Stimulated activated CD4-positive, alpha-beta T cell treated with anti-CD3 and anti-CD28 coated beads, TNF-alpha, amount 100 ng/mL, for 1 hour (primary cell): Measurements from ENCODE around the gene KRT77.
"Not testable (repeated sequence)": the region's sequence is repeated elsewhere in the genome, so short reads cannot be mapped to it uniquely, and the experiment has no call there.

Experiments
- DNase-seq, 3 donors: peaks; one replicate each; pipeline ENCODE4 v3.0.0-alpha.2; 2020; ENCODE audit warnings: low read depth in 3 of 3, low spot score in 1 of 3

The KRT77 gene

GRCh38 chr12:52703424-52703823, at the start of gene KRT77:
KRT77 (minus strand) TSS chr12:52703524; CDS start chr12:52703434, 90 bp downstream.
- DNase-seq: no peak

GRCh38 chr12:52752516-52752915, 49.2 kb upstream of the KRT77 start:
- DNase-seq: no peak

- no peak for DNase-seq
Observed at GRCh38 chr12:52751795-52752194, 48.5 kb upstream of the KRT77 start.

GRCh38 chr12:52750532-52750931, 47.2 kb upstream of the KRT77 start:
- not testable (repeated sequence) for DNase-seq

- DNase-seq: no peak
Observed at GRCh38 chr12:52749827-52750226, 46.5 kb upstream of the KRT77 start.

- DNase-seq: no peak
Observed at GRCh38 chr12:52748578-52748977, 45.3 kb upstream of the KRT77 start.

GRCh38 chr12:52745554-52745953, 42.2 kb upstream of the KRT77 start:
- DNase-seq: no peak

- no peak for DNase-seq
Observed at GRCh38 chr12:52744493-52745156, 41.3 kb upstream of the KRT77 start.

- no peak for DNase-seq
Observed at GRCh38 chr12:52742822-52743457, 39.6 kb upstream of the KRT77 start.

GRCh38 chr12:52742196-52742580, 38.9 kb upstream of the KRT77 start:
- DNase-seq: no peak

GRCh38 chr12:52741375-52742195, 38.3 kb upstream of the KRT77 start:
- peak; percentile 13 to 47 (median 20) for DNase-seq

- DNase-seq: no peak
Observed at GRCh38 chr12:52740584-52740983, 37.3 kb upstream of the KRT77 start.

- no peak for DNase-seq
Observed at GRCh38 chr12:52739963-52740362, 36.6 kb upstream of the KRT77 start.

- DNase-seq: no peak
Observed at GRCh38 chr12:52735816-52736632, 32.7 kb upstream of the KRT77 start.

GRCh38 chr12:52735106-52735505, 31.8 kb upstream of the KRT77 start:
- DNase-seq: no peak

GRCh38 chr12:52730793-52731192, 27.5 kb upstream of the KRT77 start:
- DNase-seq: no peak

GRCh38 chr12:52730383-52730782, 27.1 kb upstream of the KRT77 start:
- no peak for DNase-seq

GRCh38 chr12:52729147-52729546, 25.8 kb upstream of the KRT77 start:
- DNase-seq: no peak

GRCh38 chr12:52728374-52728773, 25.1 kb upstream of the KRT77 start:
- DNase-seq: no peak

- DNase-seq: no peak
Observed at GRCh38 chr12:52727037-52727436, 23.7 kb upstream of the KRT77 start.

- no peak for DNase-seq
Observed at GRCh38 chr12:52726451-52726850, 23.1 kb upstream of the KRT77 start.
